GM04503 (cell line): ENCODE measurements around the gene ZNF160.
"Not testable (repeated sequence)": the region's sequence is repeated elsewhere in the genome, so short reads cannot be mapped to it uniquely, and the experiment has no call there.

ENCODE experiments used
- DNase-seq: peaks from one replicate; pipeline ENCODE4 v3.0.0-alpha.2; 2012; ENCODE audit warnings: low read depth

Gene ZNF160

GRCh38 chr19:53103234-53104203, at the start of gene ZNF160:
TSS of gene ZNF160 (minus strand) at chr19:53103422. CDS start at chr19:53086276, 17,146 bp downstream.
- DNase-seq, result peak; percentile 75

- DNase-seq, result no peak
Measured at GRCh38 chr19:53147645-53148044, 44.4 kb upstream of the ZNF160 start.

GRCh38 chr19:53140351-53140750, 37.1 kb upstream of the ZNF160 start:
- no peak for DNase-seq

- no peak for DNase-seq
Measured at GRCh38 chr19:53136432-53136831, 33.2 kb upstream of the ZNF160 start.

- no peak for DNase-seq
Measured at GRCh38 chr19:53132141-53132991, 29.1 kb upstream of the ZNF160 start, which contains the start of gene ZNF415. TSS of gene ZNF415 (minus strand) at chr19:53132910. CDS start at chr19:53122676, 10,234 bp downstream.

GRCh38 chr19:53131727-53132126, 28.5 kb upstream of the ZNF160 start:
- no peak for DNase-seq

GRCh38 chr19:53131085-53131590, 27.9 kb upstream of the ZNF160 start:
- DNase-seq, result no peak

- no peak for DNase-seq
Measured at GRCh38 chr19:53130506-53130905, 27.3 kb upstream of the ZNF160 start.

- DNase-seq, result not testable (repeated sequence)
Measured at GRCh38 chr19:53126733-53127526, 23.7 kb upstream of the ZNF160 start.

GRCh38 chr19:53123400-53123799, 20.2 kb upstream of the ZNF160 start:
- no peak for DNase-seq

- DNase-seq, result no peak
Measured at GRCh38 chr19:53112286-53112685, 9.1 kb upstream of the ZNF160 start.

- DNase-seq, result no peak
Measured at GRCh38 chr19:53109527-53109926, 6.3 kb upstream of the ZNF160 start.

GRCh38 chr19:53102756-53103233, 427 bp downstream of the ZNF160 start:
- DNase-seq, result peak; percentile 18

- DNase-seq, result no peak
Measured at GRCh38 chr19:53102206-53102755, 941 bp downstream of the ZNF160 start.

GRCh38 chr19:53101518-53101917, 1.7 kb downstream of the ZNF160 start:
- DNase-seq, result no peak

- DNase-seq, result not testable (repeated sequence)
Measured at GRCh38 chr19:53098570-53098969, 4.7 kb downstream of the ZNF160 start.

GRCh38 chr19:53096982-53097690, 6.1 kb downstream of the ZNF160 start:
- DNase-seq, result not testable (repeated sequence)

GRCh38 chr19:53096579-53096978, 6.6 kb downstream of the ZNF160 start:
- DNase-seq, result not testable (repeated sequence)

GRCh38 chr19:53094754-53095575, 8.3 kb downstream of the ZNF160 start:
- no peak for DNase-seq
